GM12875 (cell line): ENCODE measurements around the gene C1QTNF5.

Experiments
- H3K4me3 ChIP-seq: one replicate; pipeline ENCODE4 v1.5.1; 2011; ENCODE audit warnings: low read depth, low read length, control low read depth
- CTCF ChIP-seq: IDR thresholded peaks from 2 replicates; pipeline ENCODE4 v1.5.1; 2011; ENCODE audit warnings: low read depth, mild to moderate bottlenecking, control low read depth, inconsistent platforms, low read length, moderate library complexity, borderline replicate concordance; ENCODE audit not compliant: insufficient read depth

C1QTNF5 gene

GRCh38 chr11:119365071-119365591 is 24.4 kb upstream of the C1QTNF5 start:
- H3K4me3 ChIP-seq = no peak overlapping the region
- no peak for TF ChIP-seq CTCF

- no peak for TF ChIP-seq CTCF
- no peak overlapping the region for H3K4me3 ChIP-seq
These were observed 23.3 kb upstream of the C1QTNF5 start for GRCh38 chr11:119363851-119364590.

GRCh38 chr11:119363081-119363850 is 22.6 kb upstream of the C1QTNF5 start:
- no peak for TF ChIP-seq CTCF
- H3K4me3 ChIP-seq = no peak overlapping the region

GRCh38 chr11:119362741-119363080 is 22.0 kb upstream of the C1QTNF5 start:
- TF ChIP-seq CTCF = no peak
- no peak overlapping the region for H3K4me3 ChIP-seq

- TF ChIP-seq CTCF = no peak
- no peak overlapping the region for H3K4me3 ChIP-seq
These were observed 21.4 kb upstream of the C1QTNF5 start for GRCh38 chr11:119361941-119362725.

- TF ChIP-seq CTCF = no peak
- no peak overlapping the region for H3K4me3 ChIP-seq
These were observed 20.5 kb upstream of the C1QTNF5 start for GRCh38 chr11:119361056-119361787.
